Chondrocyte (in vitro differentiated cells): Measurements from ENCODE around the gene TPRG1L. TPM values are rescaled to one million over a fixed set of nuclear protein-coding genes. Genes with fewer than 3 reads are reported as not detected.

Experiments
- DNase-seq: peaks from one replicate; pipeline ENCODE4 v3.0.0; 2021; ENCODE audit warnings: mixed read lengths, low spot score
- H3K27ac Mint-ChIP-seq: one replicate; pipeline ENCODE4 v1.8.0; 2021; ENCODE audit warnings: mild to moderate bottlenecking, moderate library complexity, mixed read lengths; ENCODE audit not compliant: unreplicated experiment
- H3K27me3 Mint-ChIP-seq: 2 replicates; pipeline ENCODE4 v1.8.0; 2021; ENCODE audit warnings: low read depth, mixed read lengths
- H3K36me3 Mint-ChIP-seq: 2 replicates; pipeline ENCODE4 v1.8.0; 2021; ENCODE audit warnings: low read depth, mixed read lengths
- H3K4me1 Mint-ChIP-seq: 2 replicates; pipeline ENCODE4 v1.8.0; 2021; ENCODE audit warnings: low read depth, mild to moderate bottlenecking, mixed read lengths
- H3K4me3 Mint-ChIP-seq: one replicate; pipeline ENCODE4 v1.8.0; 2021; ENCODE audit warnings: mild to moderate bottlenecking, moderate library complexity, mixed read lengths; ENCODE audit not compliant: unreplicated experiment
- H3K9me3 Mint-ChIP-seq: 2 replicates; pipeline ENCODE4 v1.8.0; 2021; ENCODE audit warnings: low read depth, mixed read lengths
- CTCF ChIP-seq: fragments of 200-600 bp; sonication (generic); IDR thresholded peaks from 2 replicates; pipeline ENCODE4 v1.5.0; 2021; ENCODE audit warnings: antibody characterized with exemption, mild to moderate bottlenecking, moderate library complexity
- total RNA-seq: library from RNA; stranded (reverse); gene quantifications from 3 replicates; pipeline ENCODE4 v1.2.1, GENCODE V29; 2021

Gene TPRG1L
- total RNA-seq, 1 donor from 2014 or later = 53.7 TPM

GRCh38 chr1:3639397-3639911 lies 14.6 kb downstream of the TPRG1L start:
- H3K27ac Mint-ChIP-seq = no peak overlapping the region
- TF ChIP-seq CTCF = no peak
- no peaks in the 10 kb centered on the region for H3K27me3 Mint-ChIP-seq
- H3K4me1 Mint-ChIP-seq = no peaks in the 10 kb centered on the region
- H3K4me3 Mint-ChIP-seq = no peak overlapping the region
- H3K9me3 Mint-ChIP-seq = no peaks in the 10 kb centered on the region
- H3K36me3 Mint-ChIP-seq = peaks cover 29% of the 10 kb centered on the region
- peak; percentile 88 for DNase-seq

- H3K4me3 Mint-ChIP-seq = no peak overlapping the region
- peak; percentile 79 for DNase-seq
- no peaks in the 10 kb centered on the region for H3K9me3 Mint-ChIP-seq
- no peak overlapping the region for H3K27ac Mint-ChIP-seq
- H3K4me1 Mint-ChIP-seq = no peaks in the 10 kb centered on the region
- no peak for TF ChIP-seq CTCF
- H3K36me3 Mint-ChIP-seq = peaks cover 27% of the 10 kb centered on the region
- no peaks in the 10 kb centered on the region for H3K27me3 Mint-ChIP-seq
Measured at GRCh38 chr1:3640121-3640837, 15.5 kb downstream of the TPRG1L start.

DNA sequence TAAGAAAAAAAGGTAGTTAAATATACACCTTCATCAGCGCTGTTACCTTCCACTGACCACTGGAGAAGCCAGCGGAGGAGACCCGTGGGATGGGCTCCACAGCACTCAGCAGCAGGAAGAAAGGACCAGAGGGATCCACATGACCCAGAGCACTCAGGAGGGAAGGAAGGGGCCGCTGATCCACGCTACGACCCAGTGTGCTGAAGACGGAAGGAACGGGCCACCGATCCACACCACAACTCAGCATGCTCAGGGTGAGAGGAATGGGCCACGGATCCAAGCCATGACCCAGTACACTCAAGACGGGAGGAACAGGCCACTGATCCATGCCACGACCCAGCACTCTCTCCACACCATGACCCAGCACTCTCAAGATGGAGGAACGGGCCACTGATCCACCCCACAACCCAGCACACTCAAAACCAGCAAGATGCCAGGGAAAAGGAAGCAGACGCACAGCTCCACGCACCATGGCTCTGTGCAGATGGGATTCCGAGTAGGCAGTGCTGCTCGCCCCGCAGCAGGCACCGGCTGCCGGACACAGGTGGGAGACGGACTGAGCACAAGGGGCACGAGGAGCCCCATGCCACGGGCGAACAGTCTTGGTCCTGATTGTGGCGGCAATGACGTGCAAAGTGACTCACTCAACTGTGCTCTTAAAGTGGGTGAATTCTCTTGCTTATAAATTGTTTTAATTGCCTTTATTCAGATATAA lies 16.4 kb downstream of the TPRG1L start:
- TF ChIP-seq CTCF = no peak
- peak; percentile 81 for DNase-seq
- H3K27me3 Mint-ChIP-seq = no peaks in the 10 kb centered on the region
- H3K9me3 Mint-ChIP-seq = no peaks in the 10 kb centered on the region
- H3K4me3 Mint-ChIP-seq = no peak overlapping the region
- no peak overlapping the region for H3K27ac Mint-ChIP-seq
- H3K36me3 Mint-ChIP-seq = peaks cover 25% of the 10 kb centered on the region
- H3K4me1 Mint-ChIP-seq = no peaks in the 10 kb centered on the region

DNA sequence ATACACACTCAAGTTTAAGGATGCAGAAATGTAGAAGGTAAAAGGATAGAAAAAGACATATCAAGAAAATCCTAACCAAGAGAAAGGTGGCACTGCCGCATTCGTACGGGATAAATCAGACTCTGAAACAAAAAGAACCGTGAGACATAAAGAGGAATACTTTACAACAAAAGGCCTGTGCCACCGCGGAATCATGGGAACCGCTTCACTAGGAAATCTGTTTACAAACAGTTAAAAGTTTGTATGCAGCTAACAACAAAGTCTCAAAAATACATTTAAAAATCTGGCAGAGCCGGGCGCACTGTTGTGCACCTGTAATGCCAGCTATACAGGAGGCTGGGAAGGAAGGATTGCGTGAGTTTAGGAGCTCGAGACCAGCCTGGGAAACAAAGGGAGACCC lies 17.0 kb downstream of the TPRG1L start:
- TF ChIP-seq CTCF = no peak
- Mint-ChIP-seq H3K4me1 (no peaks in the 10 kb centered on the region), H3K9me3 (no peaks in the 10 kb centered on the region), H3K36me3 (peaks cover 22% of the 10 kb centered on the region), H3K4me3 (no peak overlapping the region), H3K27ac (no peak overlapping the region), H3K27me3 (no peaks in the 10 kb centered on the region)
- no peak for DNase-seq

- no peaks in the 10 kb centered on the region for H3K27me3 Mint-ChIP-seq
- H3K36me3 Mint-ChIP-seq = peaks cover 17% of the 10 kb centered on the region
- no peak overlapping the region for H3K27ac Mint-ChIP-seq
- H3K4me3 Mint-ChIP-seq = no peak overlapping the region
- peaks cover under 1% of the 10 kb centered on the region for H3K4me1 Mint-ChIP-seq
- no peak for TF ChIP-seq CTCF
- peak; percentile 76 for DNase-seq
- no peaks in the 10 kb centered on the region for H3K9me3 Mint-ChIP-seq
Measured at GRCh38 chr1:3642919-3643675, 18.3 kb downstream of the TPRG1L start.
